GDM1 (cell line): ENCODE data around the gene PRRX1.

Source experiments
- DNase-seq: peaks from one replicate; lab custom pipeline; 2025; lab: John Stamatoyannopoulos, UW

Gene PRRX1

DNA sequence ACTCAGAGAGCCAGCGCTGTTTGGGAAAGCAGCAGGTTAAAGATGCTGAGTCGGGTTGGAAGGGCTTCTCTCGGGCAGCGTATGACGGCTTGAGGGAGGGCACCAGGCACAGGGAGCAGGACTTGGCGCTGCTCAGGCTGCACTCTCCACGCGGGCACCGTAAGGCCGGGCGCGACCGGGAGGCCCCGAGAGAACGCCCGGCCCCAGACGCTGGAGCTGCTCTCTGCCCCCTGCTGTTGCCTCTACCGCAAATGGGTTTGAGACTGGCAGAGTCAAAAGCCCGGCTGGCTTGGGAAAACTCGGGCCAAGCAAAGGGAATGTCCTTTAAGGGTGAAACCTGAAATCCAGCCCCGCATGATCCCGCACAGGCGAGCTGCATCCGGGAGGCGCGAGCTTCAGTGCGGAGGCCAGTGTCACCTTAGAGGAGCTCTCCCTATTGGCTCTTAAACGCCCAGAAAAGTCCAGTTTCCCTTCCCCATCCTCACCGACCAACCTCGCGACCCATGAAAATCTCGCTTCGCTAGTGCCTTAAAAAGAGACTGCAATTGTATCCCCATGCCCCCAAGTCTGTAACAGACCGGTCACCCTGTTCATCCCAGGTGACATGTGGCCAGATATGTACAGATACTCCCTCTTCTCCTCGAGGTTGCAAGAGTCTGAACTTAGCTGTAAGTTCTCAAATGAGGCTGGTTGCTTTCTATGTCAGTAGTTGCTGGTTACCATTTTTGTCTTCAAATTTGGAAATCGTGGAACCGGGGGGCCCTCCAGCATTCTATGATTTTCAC is 1.1 kb downstream of the PRRX1 start:
- no peak for DNase-seq

DNA sequence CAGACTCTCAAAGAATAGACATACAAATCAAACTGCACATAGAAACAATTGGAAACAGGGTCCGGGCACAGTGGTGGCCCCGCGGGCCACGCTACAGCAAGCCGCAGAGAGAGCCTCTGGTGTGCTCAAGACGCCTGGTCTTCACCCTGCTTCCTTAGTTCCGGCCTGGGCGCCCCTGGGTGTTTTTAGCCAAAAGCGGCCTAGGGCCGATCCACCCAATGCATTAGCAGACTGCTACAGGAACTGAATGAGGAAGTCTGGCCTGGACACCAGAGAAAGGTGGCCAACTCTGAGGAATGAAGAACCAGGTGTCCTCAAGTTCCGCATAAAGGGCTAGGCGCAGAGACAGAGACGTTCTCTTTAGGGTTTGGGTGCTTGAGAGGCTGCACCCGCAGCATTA is 1.7 kb downstream of the PRRX1 start:
- DNase-seq = no peak

DNA sequence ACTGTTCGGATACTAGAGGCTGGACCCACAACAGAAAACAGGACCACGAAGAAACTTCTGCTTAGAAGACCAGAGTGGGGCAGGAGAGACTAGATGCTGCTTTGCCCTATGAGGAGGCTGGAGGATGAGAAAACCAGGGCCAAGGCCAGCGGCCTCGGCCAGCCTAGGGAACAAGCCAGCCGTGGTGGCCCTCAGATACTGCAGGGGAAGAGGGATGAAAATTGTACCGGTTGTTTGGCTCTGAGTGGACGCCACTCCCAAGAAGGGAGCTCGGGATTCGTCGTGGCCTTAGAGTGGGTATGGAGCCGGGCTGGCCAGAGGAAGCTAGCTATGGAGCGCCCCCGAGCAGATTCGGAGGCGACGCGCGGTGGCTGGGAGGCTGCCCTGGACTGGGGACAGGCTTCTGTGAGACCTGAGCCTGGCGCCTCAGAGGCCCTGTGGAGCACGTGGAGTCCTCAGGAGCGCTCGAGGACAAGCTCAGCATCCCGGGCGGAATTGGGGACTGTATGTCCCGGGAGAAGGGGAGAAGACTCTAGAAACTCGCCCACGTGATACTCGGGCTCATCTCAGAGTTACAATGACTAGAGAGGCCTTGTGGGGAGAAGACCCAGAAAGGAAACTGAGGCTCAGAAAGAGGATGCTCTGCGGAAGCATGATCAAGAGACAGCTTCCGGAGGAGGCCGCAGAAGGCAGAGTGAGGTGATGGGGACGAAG is 2.8 kb downstream of the PRRX1 start:
- DNase-seq = no peak

DNA sequence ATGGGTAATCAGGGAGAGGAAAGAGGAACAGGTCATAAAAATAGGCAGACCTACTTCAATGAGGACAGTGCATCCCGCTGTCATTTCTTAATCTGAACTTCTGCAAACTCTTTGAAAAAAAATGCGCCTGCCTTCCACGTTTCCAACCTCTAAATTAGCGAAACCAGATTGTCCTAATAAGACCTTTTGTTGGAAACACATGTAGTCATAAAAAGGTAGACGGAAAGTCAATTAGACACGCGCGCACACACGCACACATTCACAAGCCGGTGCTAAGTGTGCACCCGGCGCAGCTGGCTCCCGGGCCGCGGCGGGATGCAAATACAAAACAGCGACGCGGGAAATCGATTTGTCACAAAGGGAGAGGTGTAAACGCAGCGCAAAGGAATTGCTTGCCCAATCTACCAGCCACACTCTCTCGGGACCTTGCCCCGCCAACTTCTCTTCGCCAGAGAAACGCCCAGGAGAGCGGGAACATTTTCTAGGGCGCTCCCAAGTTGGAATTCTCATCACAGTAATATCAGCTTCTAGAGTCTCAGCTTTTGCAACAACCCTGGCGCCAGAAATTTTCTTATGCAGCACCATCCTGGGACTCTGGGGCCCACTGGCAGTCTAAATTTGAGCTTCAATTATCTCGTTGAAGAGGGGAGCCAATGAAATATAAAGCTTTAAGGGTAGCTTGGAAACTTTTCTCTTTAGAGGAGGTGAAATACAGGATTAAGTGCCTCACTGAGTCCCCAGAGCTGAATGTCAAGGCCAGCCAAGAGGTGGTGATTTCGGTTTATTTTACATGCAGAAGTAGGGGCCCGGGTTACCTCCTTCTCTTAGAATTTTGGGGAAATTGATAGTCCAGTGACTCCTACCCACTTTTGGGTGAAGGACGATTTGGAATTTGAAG is 4.5 kb downstream of the PRRX1 start:
- DNase-seq = no peak

DNA sequence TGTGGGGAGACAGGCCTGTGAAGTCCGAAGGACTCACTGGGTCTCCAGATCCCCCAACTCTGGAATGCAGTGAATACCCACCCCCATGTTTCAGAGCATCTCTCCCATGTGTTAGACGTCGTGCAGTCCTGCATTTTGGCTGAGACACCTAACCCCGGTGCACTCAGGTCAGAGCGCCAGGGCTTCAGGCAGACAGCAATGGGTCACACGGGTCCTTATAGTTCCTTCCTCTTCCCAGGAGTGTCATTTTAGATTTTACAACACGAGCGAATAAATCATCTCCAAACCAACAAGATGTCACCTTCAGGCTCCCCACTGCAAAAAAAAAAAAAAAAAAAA is 5.1 kb downstream of the PRRX1 start:
- no peak for DNase-seq

DNA sequence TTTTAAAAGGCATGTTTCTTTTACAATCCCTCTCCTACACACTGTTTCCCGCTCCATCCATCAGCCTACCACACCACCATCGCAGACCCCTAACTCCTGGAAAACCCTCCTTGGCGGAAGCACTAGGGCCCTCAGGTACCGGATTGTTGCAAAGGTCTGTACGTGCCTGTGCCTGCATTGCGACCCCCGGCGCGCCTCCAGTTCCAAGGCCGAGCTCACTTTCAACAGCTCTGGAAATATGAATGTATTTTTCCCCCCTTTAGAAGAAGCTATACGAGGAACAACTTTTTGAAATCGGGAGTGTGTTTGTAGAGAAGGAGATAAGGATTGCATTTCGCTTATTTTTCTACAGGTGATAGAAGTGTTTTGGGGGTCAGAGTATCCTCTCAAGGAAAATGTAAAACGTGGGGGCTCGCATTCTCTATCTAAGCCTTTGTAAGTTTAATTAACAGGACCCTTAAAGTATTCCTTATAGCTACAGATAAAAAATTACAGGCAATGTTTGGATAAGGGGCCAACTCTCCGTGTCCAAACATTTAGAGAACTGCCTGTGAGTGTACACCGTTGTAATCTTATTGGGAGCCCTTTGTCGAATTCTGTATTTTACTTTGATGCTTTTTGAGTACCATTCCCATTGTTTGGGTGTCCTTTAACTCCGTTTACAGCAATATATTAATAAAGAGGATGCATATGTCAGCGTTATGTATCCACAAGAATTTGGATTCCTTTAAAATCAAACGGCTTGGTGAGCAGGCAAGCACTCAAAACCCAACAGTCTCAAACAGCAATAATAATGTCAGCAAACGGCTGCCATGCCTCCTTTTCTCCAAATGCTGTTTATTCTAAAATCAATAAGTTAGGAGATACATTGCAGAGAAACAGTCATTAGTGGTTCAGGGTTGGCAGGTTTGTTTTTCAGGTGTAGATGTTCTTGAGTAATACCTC is 5.9 kb downstream of the PRRX1 start:
- DNase-seq = no peak

DNA sequence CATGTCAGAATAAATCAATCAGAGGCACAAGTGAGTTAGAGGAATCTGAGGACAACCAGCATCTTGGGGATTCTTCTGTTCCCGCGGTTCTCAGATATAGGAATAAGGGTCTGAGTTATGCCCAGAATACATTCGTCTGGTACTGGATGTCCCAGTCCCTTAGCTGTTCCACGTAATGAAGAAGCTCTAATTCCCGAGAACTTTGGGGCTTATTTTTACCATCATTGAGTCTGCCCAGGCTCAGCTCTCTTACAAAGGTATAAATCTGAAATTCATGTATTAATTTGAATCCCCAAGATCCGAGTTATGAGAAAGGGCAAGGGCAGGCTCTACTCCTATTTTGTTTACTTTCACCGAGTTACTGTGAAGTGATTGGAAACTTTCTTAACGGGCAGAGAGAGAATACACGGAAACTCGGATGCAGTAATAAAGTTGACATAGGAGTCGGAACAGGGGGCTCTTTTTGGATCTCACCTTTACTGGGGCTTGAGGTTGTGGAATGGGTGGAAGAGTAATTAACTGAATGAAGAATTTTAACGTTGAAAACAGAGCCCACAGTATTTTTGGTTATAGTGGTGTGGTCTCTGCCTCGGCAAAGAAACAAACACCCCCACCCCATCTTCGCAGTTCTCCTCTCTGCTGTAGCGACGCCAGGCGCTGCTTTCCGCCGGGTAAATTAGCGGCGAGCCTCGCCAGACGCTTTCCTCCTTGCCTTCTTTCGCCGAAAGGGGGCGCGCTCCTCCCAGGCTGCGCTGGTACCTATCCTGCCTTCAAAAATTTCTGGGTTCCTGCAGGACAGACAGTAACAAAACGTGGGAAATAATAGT is 7.1 kb downstream of the PRRX1 start:
- no peak for DNase-seq

DNA sequence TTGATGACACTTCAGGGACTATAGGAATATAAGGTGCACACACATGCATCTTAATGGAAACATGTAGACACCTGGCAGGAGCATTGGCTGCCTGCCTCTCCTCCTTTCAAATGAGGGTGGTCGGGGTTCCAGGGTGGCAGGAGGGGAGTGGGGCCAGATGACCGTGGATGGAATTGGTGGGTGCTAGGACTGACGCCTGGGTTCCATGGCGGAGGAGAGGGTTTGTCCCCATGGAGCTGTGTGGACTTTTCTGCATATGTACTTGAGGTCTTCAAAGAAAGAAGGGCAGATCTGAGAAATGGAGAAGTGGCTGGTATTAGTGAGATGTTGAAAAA is 7.7 kb downstream of the PRRX1 start:
- no peak for DNase-seq

DNA sequence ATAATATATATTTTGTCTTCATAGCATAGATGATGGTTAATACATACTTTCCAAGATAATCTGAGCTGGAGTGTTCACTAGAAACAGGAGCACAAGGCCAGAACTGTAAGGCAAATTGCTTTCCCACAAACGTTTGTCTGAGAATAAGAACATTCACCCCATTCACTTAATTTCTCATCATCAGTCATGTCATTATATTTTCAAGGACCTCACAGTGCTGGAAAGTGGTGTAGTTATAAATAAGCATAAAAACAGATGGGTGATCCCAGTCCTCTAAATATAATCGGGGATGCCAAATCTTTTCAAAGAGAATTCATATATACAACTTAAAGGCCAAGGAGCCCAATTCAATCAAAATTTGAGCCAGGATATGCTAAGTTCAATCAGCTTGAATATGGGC is 8.4 kb downstream of the PRRX1 start:
- DNase-seq = no peak

DNA sequence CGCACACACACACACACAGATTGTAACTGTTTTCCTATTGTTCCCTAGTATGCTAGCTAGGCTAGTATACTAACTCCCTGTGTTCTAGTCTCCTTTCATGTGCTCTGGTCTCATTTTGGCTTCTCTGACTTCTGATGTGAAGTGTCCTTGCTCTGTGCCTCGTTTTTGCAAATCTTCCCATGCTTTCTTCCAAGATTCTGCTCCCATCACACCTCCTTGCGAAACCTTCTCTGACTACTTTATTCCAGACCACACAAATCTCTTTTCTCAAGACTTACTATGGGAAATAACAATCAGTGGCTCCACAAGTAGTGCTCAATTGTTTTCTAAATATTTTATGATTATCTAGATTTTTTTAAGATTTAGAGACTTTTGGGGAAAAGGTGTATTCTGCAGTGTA is 10.3 kb downstream of the PRRX1 start:
- DNase-seq = no peak

DNA sequence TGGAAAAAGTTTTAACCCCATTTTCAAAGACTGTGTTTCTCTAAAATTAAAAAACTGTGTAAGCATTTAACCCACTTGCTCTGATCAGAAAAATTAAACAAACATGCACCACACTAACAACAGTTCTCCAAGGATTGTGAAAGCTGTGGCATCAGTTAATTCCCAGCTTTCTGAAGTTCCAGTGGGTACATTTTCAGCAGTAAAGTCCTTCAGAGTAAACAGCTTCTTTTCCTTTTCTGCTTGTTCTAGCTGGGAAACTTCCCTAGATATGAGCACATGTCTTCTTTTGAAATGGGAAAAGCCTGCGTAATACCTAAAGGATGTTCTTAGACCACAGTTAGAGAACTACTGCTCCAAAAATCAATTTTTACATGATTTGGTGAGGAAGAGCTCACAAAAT is 11.1 kb downstream of the PRRX1 start:
- no peak for DNase-seq

DNA sequence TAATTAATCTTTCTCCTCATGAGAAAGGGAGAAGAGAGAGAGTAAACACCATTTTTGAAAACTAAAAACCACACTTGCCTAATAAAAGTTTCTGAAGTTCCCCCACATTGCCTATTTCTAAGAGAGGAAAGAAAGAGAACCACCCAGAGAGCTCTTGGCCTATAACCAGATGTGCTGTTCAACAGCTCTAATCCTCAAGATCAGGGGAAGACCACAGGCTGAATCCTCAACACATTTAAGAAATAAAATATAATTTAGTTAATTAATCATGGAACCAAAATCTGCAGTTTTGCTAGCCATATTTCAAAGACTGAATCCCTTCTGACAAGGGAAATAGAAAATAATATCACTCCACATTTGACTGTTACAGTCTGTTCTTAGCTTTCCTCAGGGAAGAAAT is 11.9 kb downstream of the PRRX1 start:
- DNase-seq = no peak

DNA sequence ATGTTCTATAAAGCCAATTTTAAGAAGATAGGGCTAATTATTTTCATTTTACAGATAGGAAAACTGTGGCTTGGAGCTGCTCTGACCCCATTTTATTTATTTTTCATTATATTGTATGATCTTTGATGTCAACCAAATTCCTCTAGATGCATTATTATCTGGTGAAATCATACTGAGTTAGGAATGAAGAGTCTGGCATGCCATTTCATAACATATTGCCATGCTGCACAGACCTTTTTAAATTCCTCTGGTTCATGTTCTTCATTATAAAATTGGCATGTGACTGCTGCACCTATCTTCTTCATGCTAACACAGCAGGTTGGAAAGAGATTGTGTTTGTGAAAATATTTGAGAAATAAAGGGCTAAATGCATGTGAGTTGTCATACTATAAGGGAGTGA is 12.7 kb downstream of the PRRX1 start:
- DNase-seq = no peak

DNA sequence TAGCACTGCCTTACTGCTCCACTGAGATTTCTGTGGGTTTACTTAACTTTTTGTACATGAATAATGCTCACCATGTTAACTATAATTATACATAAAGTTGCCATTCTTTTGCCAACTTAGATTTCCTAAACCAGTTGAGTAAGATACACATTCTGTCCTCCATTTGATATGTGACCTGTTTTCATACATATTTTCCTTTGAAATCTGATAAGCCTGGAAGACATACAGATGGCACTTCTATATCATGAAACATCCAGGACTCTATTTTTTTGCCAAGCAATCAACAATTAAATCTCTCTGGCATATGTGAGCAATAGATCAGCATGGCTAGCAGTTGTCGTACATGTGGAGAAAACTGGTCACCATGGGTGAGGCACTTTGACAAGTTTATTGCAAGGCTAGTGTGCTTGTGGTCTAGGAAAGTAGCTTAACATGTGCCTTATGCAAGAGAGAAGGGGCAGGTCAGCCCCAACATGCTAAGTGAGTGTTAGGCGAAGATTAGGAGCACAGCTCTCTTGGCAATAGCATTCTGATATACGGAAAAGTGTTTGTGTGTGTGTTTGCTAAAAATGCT is 14.2 kb downstream of the PRRX1 start:
- DNase-seq = no peak

DNA sequence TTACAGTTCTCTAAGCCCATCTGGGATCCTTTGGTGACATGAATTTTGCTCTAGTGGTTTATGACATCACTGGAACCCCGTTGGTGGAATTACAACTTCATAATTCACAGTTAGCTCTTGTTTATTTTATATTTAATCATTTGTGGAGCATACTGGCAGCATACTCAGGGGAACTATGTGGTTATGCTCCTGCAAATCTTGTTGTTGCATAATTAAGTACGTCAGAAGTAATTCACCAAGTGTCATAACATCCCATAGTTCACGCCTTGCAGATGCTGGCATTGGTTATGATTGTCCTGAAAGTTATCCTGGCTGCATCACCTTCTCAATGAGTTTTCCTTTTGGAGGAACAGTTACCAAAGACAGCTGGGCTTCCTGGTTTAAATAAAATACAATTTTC is 16.5 kb downstream of the PRRX1 start:
- no peak for DNase-seq

DNA sequence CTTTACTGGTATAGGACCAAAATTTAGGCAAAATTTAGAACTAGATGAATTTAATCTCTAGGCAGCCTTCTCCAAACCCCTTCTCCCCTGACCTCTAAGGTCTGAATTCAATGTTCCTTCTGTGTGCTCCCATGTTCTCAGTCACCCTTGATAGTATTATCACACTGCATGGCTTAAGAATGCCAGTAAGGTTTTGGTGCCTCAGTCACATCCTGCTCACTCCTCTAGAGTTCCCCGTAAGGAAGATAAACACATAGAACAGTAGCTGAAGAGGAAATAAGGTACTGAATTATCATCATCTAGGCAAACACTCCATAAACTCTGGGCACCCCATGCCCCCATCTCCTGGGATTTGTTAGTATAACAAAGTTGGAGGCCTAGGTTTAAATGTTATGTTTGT is 18.2 kb downstream of the PRRX1 start:
- no peak for DNase-seq

DNA sequence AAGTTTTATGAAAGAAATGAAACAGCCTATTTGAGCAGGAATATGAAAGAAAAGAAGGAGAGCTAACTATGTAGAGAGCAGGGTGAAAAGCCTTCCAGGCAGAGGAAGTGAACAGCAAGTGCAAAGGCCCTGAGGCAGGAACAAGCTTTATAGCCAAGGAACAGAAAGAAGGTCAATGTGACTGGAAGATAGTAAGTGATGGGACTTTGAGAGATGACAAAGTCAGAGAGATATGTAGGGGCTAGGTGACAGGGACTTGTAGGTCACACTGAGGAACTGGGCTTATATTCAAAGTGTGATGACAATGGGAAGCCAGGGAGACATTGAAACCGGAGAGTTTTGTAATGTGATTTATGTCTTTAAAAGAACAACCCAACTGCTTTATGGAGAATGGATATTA is 18.9 kb downstream of the PRRX1 start:
- no peak for DNase-seq

DNA sequence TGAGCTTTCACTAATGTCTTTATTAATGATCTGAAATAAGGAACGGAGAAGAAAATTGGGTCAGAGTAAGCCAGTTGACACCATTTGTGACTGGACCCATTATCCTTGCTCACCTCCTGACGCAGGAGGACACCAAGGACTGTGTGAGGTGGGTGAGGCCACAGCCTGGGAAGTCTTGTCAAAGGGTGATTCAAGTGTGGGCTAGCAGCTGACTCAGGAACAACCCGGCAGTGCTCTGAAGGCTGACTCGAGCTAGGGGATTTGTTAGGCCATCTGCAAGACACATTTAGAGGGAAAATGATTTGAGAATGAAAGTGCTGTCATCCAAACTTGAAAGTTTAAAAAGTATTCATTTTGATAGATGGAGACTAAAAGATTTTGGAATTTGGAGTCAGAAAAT is 21.2 kb downstream of the PRRX1 start:
- DNase-seq = no peak

DNA sequence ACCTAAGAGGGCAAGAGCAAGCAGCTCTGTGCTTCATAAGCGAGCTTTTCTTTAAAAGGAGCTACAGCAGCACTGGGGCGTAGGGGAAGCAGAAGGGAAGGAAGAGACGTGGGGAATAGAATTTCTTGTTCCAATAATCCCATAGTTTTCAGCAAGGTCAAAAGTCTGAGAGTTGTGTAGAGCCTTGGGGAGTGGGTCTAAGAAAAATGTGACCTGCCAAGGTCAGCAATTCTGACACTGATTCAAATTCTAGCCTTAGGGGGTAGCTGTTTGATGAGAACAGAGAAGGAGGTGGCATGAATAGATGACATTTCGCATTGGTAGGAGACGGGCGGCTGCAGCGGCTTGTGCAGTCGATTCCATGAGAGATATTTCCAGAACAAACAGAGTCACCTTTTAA is 22.4 kb downstream of the PRRX1 start:
- DNase-seq = no peak

DNA sequence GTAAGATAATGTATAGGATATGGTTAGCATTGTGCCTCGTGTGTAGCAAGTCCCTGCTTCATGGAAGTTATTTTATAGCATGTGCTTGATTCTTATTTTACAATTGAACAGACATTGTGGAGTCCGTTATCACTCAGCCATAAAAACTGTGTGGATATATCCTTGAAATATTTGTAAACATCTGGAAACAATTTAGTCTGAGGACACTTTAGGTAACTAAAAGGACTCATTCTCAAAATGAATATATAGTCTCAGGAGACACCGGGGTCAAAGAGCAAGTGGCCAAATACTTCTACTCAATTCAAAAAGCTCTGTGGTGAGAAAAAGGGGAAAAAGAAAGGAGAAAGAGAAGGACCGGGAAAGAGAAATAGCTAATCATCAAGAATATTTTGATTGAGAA is 23.7 kb downstream of the PRRX1 start:
- DNase-seq = no peak

DNA sequence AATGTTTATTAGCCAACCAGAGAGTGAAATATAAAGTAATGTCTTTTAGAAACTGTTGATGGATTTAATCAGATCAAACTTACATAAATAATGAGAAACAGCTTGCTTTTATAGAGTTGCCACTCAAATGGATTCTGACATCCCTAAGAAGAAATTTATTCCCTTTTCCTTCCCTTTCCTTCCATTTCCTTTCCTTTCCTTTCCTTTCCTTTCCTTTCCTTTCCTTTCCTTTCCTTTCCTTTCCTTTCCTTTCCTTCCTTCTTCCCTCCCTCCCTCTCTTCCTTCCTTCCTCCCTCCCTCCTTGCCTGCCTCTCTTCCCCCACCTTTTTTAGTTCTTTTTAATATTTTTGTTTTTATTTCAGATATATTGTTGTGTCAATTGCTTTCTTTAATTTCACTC is 27.3 kb downstream of the PRRX1 start:
- DNase-seq = no peak
